Naive B cell (primary cell): Measurements from ENCODE around the gene ANKH. TPM values are rescaled to one million over a fixed set of nuclear protein-coding genes. Genes with fewer than 3 reads are reported as not detected.

Source experiments
- ATAC-seq, 2 donors: fragments of 150-1000 bp; cut with Tn5 transposase; 2 replicates each; pipeline ENCODE4 v1.10.0; 2021; ENCODE audit warnings: low read depth in 2 of 2, mild to moderate bottlenecking in 2 of 2, moderate library complexity in 2 of 2
- DNase-seq: peaks from one replicate; pipeline ENCODE4 v3.0.0; 2022
- H3K27ac Mint-ChIP-seq, 6 donors: one replicate each; pipeline ENCODE4 v1.8.0; 2020 to 2022; ENCODE audit warnings: mild to moderate bottlenecking in 6 of 6, mixed read lengths in 6 of 6, moderate library complexity in 5 of 6, inconsistent platforms in 2 of 6
- H3K27me3 Mint-ChIP-seq, 3 donors: one replicate each; pipeline ENCODE4 v1.8.0; 2021 to 2022; ENCODE audit warnings: mixed read lengths in 3 of 3, mild to moderate bottlenecking in 1 of 3
- H3K36me3 Mint-ChIP-seq, 2 donors: one replicate each; pipeline ENCODE4 v1.8.0; 2020 to 2022; ENCODE audit warnings: mixed read lengths in 2 of 2, inconsistent platforms in 1 of 2, mild to moderate bottlenecking in 1 of 2
- H3K4me1 Mint-ChIP-seq, 3 donors: one replicate each; pipeline ENCODE4 v1.8.0; 2020 to 2022; ENCODE audit warnings: mixed read lengths in 3 of 3, inconsistent platforms in 1 of 3, mild to moderate bottlenecking in 1 of 3, moderate library complexity in 1 of 3
- H3K4me3 Mint-ChIP-seq, 8 donors: one replicate each; pipeline ENCODE4 v1.8.0; 2020 to 2022; ENCODE audit warnings: mild to moderate bottlenecking in 8 of 8, mixed read lengths in 8 of 8, moderate library complexity in 8 of 8, inconsistent platforms in 2 of 8
- H3K9me3 Mint-ChIP-seq, 7 donors: one replicate each; pipeline ENCODE4 v1.8.0; 2020 to 2022; ENCODE audit warnings: mixed read lengths in 7 of 7, mild to moderate bottlenecking in 5 of 7, inconsistent platforms in 2 of 7, moderate library complexity in 1 of 7
- polyA plus RNA-seq, 6 donors: library from polyadenylated mRNA; unstranded; fragments of 300-500 nt; fragmentation: Illumina TruSeq; gene quantifications; one replicate each; pipeline ENCODE4 v1.2.3, GENCODE V29; 2021; ENCODE audit warnings: low read depth in 6 of 6

ANKH gene
- polyA plus RNA-seq, 6 donors from 2014 or later, result 7.4 to 14.7 (median 11.8) TPM

DNA sequence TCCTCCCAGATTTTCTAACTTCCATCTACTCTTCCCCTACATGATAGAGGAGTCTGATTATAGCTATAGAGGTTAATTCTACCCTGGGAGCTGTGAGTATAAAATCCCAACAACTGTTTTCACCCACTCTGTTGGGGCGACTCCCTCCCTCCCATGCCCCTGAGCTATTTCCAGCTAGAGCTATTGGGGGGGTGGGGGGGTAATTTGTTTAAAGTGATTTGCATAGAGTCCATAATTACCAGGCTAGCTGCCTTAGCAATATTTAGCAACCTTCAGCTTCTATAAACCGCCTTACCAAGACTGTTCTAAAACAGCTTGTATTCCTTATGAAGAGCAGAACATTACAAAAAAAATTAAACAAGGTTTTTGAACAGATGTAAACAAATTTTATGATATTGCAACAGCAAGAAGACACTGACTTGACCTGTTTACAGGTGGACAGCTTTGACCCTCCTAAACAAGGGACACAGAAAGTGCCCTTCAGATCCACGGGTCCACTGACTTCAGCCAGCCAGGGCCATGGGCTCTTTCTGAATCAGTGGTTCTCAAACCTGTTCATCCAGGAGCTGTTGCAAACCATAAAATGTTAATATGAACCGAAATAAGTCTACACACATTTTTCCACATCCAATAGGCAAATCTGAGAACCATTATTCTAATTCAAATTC, 108.9 kb downstream of the ANKH start:
- Mint-ChIP-seq H3K9me3 (no peaks in the 10 kb centered on the region), H3K4me1 (peaks cover 14 to 24% (median 19%) of the 10 kb centered on the region in 3 donors), H3K36me3 (peaks cover 9 to 15% of the 10 kb centered on the region in 2 donors), H3K4me3 (peak overlapping the region in 2 of 8 donors; percentile 18 to 72), H3K27ac (peak overlapping the region in 1 of 6 donors; percentile 43), H3K27me3 (no peaks in the 10 kb centered on the region)
- DNase-seq (no peak), ATAC-seq (peak; percentile 21 to 37)

DNA sequence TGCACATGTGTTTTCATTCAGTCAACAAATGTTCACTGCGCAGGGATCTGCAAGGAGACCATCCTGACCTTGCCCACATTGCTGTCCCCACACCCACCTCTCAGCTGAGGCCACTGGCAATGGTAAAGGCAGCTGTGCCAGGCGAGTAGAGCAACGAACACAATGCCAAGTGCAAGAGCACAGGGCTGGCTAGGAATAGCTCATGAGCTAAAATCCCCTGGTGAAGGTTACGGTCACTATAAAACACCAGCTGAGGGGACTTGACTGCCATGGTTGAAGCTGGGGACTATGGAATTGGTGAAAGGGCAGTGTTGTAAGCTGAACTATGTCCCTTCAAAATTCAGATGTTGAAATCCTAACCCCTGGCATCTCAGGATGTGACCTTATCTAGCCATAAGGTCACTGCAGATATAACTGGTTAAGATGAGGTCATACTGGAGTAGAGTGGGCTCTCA, 111.0 kb downstream of the ANKH start:
- ATAC-seq, result no peak
- Mint-ChIP-seq H3K4me1 (peaks cover 14 to 23% (median 19%) of the 10 kb centered on the region in 3 donors), H3K4me3 (peak overlapping the region in 1 of 8 donors; percentile 8), H3K27me3 (no peaks in the 10 kb centered on the region), H3K9me3 (no peaks in the 10 kb centered on the region), H3K27ac (peak overlapping the region in 1 of 6 donors; percentile 81), H3K36me3 (peaks cover 0 to 13% of the 10 kb centered on the region in 2 donors)
- DNase-seq, result no peak

DNA sequence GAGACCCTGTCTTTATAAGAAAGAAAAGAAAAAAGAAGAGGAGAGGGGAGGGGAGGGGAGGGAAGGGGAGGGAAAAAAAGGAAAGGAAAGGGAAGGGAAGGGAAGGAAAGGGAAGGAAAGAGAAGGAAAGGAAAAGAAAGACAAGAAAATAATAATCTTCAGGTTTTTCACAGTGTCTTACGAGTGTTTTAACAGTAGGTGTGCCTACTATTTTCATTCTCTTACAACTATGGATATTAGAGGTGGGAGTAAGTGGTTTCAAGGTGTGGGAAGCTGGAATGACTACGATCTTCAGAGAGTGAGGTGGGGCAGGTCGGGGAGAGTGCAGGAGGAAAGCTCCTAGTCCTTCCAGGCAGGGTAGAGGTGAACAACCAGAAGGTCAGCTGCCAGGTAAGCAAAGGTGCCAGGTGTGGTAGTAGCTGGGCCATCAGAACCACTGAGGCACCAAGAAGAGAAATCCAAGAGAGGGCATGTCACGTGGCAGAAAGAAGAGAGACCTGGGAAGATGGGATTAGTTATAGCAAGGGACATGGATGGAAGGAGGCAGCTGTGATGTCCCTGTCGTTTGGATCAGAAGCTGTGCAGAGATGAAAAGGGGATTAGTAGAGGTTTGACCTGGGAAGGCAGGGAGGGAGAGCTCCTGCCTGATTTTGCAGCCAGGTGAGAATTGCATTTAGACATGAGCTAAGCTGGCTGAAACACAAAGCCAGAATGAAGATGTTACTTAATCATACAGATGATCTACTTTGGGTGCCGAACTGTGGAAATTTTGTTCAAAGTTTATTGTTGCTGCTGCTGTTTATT, 111.6 kb downstream of the ANKH start:
- peaks cover 0 to 6% of the 10 kb centered on the region in 2 donors for H3K36me3 Mint-ChIP-seq
- ATAC-seq (no peak), DNase-seq (no peak)
- no peak overlapping the region for H3K4me3 Mint-ChIP-seq
- peaks cover 14 to 19% (median 19%) of the 10 kb centered on the region in 3 donors for H3K4me1 Mint-ChIP-seq
- H3K27ac Mint-ChIP-seq, result no peak overlapping the region
- H3K9me3 Mint-ChIP-seq, result no peaks in the 10 kb centered on the region
- no peaks in the 10 kb centered on the region for H3K27me3 Mint-ChIP-seq

DNA sequence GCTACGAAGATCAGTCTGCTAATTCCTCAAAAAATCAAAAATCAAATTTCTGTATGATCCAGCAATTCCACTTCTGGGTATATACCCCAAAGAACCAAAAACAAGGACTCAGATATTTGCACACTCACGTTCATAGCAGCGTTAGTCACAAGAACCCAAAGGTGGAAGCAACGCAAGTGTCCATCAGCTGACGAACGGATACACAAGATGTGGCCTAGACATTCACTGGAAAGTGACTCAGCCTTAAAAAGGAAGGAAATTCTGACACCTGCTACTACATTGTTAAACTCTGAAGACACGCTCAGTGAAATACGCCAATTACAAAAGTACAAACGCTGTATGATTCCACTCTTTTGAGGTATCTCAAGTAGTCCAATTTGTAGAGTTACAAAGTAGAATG, 113.7 kb downstream of the ANKH start:
- ATAC-seq, result no peak

DNA sequence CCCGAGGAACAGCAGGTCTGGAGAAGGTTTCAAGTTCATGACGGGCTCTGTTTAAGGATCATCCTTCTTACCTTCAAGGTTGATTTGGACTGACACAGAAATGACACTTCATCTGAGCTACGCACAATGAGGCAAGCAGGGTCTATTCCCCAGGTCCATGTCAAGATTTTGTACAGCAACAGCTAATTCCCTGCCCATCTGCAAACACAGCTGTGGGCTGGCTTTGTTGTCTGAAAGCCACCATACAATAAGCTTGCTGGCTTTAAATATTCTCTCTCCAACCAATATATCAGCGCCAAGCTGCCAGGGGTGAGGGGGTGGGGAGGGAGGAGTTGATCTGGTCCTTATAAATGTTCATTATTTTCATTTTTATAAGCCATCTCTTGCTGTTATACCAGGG, 115.1 kb downstream of the ANKH start:
- H3K36me3 Mint-ChIP-seq, result peaks cover 13 to 17% of the 10 kb centered on the region in 2 donors
- H3K4me1 Mint-ChIP-seq, result peaks cover 5 to 17% (median 8%) of the 10 kb centered on the region in 3 donors
- ATAC-seq (no peak), DNase-seq (no peak)
- no peak overlapping the region for H3K4me3 Mint-ChIP-seq
- H3K9me3 Mint-ChIP-seq, result no peaks in the 10 kb centered on the region
- no peaks in the 10 kb centered on the region for H3K27me3 Mint-ChIP-seq
- peak overlapping the region in 3 of 6 donors; percentile 21 to 35 (median 23) for H3K27ac Mint-ChIP-seq

More for the DNA sequence above, 113.7 kb downstream of the ANKH start:
- DNase-seq, result no peak
- H3K27me3 Mint-ChIP-seq, result no peaks in the 10 kb centered on the region
- H3K4me3 Mint-ChIP-seq, result no peak overlapping the region
- H3K27ac Mint-ChIP-seq, result no peak overlapping the region
- peaks cover 6 to 12% of the 10 kb centered on the region in 2 donors for H3K36me3 Mint-ChIP-seq
- peaks cover 7 to 18% (median 13%) of the 10 kb centered on the region in 3 donors for H3K4me1 Mint-ChIP-seq
- no peaks in the 10 kb centered on the region for H3K9me3 Mint-ChIP-seq

DNA sequence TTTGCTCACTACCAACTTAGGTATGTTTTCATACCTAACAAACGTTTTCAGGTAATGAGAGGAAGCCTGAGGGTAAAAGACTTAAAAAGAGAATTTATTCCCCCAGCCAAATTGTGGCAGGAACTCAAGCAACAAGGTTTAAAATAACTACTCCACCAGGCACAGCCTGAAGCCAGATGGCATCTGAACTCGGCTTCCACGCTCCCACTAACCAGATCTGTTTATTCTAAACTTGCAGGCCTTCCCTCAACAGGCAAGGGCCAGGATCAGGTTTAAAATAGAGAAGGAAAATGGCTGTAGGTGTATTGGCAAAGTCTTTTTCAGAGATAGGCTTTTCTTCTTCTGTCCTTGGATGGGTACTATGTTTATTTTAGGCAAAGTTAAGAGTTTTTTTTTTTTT, 117.6 kb downstream of the ANKH start:
- ATAC-seq (no peak), DNase-seq (no peak)
- no peaks in the 10 kb centered on the region for H3K27me3 Mint-ChIP-seq
- H3K36me3 Mint-ChIP-seq, result peaks cover 24 to 36% of the 10 kb centered on the region in 2 donors
- no peak overlapping the region for H3K4me3 Mint-ChIP-seq
- H3K4me1 Mint-ChIP-seq, result peaks cover 7 to 9% (median 8%) of the 10 kb centered on the region in 3 donors
- peaks cover 0 to 2% (median 0%) of the 10 kb centered on the region in 7 donors for H3K9me3 Mint-ChIP-seq
- H3K27ac Mint-ChIP-seq, result no peak overlapping the region

DNA sequence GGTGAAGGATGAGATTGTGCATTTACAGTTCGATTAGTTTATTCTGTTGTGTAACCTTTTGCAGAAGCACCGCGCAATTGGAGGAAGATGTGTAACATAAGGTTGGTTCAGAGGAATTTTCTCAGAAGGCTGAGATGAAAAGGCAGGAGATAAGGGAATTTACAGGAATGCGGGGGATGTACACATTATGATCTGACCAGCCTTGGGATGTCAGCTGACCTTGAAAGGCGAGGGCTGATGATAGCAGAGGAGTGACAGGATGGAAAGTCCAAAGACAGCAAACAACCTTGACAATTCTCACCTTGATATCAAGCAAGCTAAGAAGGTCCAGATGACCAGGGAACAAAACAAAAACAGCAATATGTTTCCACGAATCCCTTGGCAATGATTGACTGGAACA, 118.3 kb downstream of the ANKH start:
- H3K9me3 Mint-ChIP-seq, result peaks cover 0 to 2% (median 0%) of the 10 kb centered on the region in 7 donors
- no peak overlapping the region for H3K27ac Mint-ChIP-seq
- H3K4me1 Mint-ChIP-seq, result peaks cover 7 to 10% (median 9%) of the 10 kb centered on the region in 3 donors
- no peaks in the 10 kb centered on the region for H3K27me3 Mint-ChIP-seq
- no peak overlapping the region for H3K4me3 Mint-ChIP-seq
- no peak for DNase-seq
- peaks cover 24 to 35% of the 10 kb centered on the region in 2 donors for H3K36me3 Mint-ChIP-seq
- ATAC-seq, result no peak

DNA sequence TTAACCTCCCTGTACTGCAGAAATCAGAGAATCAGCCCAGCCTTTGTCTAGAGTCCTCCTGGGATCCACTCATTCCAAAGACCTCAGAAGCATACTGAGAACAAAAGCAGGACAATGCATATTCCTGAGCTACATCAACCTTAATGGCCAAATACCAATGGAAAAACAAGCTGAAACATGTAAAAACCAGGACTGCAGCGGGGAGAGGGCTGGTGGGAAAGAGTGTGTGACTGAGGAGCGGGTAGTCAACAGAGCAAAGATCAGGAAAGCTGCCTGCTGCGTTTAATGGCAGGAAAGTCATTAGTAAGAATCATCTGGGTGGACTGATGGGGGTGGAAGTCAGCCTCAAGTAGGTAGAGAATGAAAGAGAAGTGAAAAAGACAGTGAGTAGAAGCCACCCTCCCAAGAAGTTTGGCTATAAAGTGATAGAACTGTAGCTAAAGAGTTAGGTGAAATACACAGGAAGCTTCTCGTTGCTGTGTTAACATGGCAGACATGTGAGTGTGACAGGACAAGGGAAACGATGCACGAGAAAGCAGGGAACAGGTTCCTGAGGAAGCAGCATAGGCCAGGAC, 119.0 kb downstream of the ANKH start:
- Mint-ChIP-seq H3K27ac (peak overlapping the region in 2 of 6 donors; percentile 1 to 3), H3K36me3 (peaks cover 24 to 31% of the 10 kb centered on the region in 2 donors)
- no peak for DNase-seq

DNA sequence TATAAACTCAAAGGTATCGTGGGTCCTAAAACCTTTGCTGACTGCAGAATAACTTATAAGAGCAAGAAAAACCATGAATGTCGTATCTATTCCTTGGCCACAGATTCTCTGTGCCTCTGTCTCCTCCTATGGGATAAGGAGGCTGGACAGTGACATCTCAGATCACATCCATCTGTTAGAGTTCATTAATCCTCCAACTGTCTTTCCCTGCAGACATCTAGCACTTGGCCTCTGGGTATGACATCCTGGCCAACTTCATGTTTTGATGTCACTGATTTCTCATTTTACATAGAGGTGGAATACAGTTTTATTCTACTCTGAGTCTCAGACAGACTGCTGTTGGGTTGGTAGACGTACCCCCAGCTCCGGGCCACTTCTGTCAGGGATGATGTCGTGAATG, 120.9 kb downstream of the ANKH start:
- H3K9me3 Mint-ChIP-seq, result peaks cover 0 to 2% (median 0%) of the 10 kb centered on the region in 7 donors
- peaks cover 24 to 35% of the 10 kb centered on the region in 2 donors for H3K36me3 Mint-ChIP-seq
- no peak for DNase-seq
- no peak for ATAC-seq
- no peaks in the 10 kb centered on the region for H3K27me3 Mint-ChIP-seq
- no peak overlapping the region for H3K4me3 Mint-ChIP-seq
- peaks cover 11 to 17% (median 14%) of the 10 kb centered on the region in 3 donors for H3K4me1 Mint-ChIP-seq
- H3K27ac Mint-ChIP-seq, result no peak overlapping the region

More for the DNA sequence above, 119.0 kb downstream of the ANKH start:
- no peak for ATAC-seq
- peaks cover 0 to 2% (median 0%) of the 10 kb centered on the region in 7 donors for H3K9me3 Mint-ChIP-seq
- peak overlapping the region in 1 of 8 donors; percentile 17 for H3K4me3 Mint-ChIP-seq
- H3K27me3 Mint-ChIP-seq, result no peaks in the 10 kb centered on the region
- H3K4me1 Mint-ChIP-seq, result peaks cover 7 to 10% (median 9%) of the 10 kb centered on the region in 3 donors

DNA sequence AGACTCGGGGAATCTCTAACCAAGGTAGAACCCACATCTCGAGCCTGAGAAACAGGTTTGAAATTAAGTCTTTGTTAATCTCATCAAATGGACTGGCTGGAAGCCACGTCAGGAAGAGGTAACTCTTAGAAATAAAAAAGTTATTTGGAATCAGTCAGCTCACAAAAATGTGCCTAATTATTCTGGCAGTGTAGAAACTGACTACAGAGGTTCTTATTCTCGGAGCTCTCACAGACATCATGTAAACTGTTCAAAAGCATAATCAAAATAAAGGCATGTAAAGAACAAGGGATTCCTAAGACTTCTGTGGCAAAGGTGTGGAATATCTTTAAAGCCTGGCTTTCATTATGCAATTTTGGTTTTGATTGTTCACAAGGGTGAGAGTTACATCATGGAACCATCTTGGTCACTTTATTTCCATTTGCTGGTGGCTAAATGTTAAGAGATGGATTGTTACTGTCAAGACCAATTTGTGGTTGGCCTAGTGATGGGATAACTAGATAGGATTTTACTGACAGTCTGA, 121.9 kb downstream of the ANKH start:
- DNase-seq, result no peak
- no peak overlapping the region for H3K27ac Mint-ChIP-seq

DNA sequence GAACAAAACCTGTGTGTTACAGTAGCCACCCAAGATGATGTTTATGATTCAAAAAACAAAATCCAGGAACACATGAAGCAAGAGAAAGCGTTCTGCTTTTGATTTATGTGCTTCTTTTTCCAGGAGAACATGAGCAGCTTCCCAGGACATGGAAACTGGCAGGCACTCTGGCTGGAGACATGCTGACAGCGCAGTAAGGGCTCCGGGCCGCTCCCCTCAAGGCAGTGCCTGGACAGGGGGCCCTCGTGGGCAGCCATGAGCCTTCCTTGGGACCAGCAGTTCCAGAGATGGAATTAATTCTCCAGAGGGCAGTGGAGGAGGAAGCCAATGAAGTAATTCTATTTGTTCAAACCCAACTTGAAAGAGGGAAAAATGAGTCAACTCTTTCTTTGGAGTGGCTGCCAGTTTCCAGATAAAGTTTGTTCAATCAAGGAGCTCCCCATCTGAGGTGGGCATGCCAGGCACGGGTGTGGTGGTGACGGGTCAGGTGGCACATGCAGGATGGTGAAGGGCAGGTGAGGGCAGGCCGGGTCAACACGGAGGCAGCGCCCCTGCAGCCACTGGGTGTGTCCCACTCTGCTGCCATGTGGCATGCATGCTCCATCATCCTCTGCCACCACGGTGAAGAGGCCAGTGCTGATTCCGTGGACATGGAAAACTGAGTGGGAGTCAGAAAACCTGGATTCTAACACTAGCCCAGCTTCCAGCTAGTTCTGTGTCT, 123.2 kb downstream of the ANKH start:
- DNase-seq (no peak), ATAC-seq (no peak)
- no peak overlapping the region for H3K27ac Mint-ChIP-seq
- peaks cover 28 to 36% of the 10 kb centered on the region in 2 donors for H3K36me3 Mint-ChIP-seq
- H3K9me3 Mint-ChIP-seq, result peaks cover 0 to 2% (median 0%) of the 10 kb centered on the region in 7 donors
- H3K4me3 Mint-ChIP-seq, result no peak overlapping the region
- no peaks in the 10 kb centered on the region for H3K27me3 Mint-ChIP-seq
- peaks cover 27 to 33% (median 29%) of the 10 kb centered on the region in 3 donors for H3K4me1 Mint-ChIP-seq

More for the DNA sequence above, 121.9 kb downstream of the ANKH start:
- peaks cover 24 to 37% of the 10 kb centered on the region in 2 donors for H3K36me3 Mint-ChIP-seq
- H3K4me3 Mint-ChIP-seq, result no peak overlapping the region
- no peaks in the 10 kb centered on the region for H3K27me3 Mint-ChIP-seq
- H3K4me1 Mint-ChIP-seq, result peaks cover 21 to 28% (median 22%) of the 10 kb centered on the region in 3 donors
- no peak for ATAC-seq
- peaks cover 0 to 2% (median 0%) of the 10 kb centered on the region in 7 donors for H3K9me3 Mint-ChIP-seq

DNA sequence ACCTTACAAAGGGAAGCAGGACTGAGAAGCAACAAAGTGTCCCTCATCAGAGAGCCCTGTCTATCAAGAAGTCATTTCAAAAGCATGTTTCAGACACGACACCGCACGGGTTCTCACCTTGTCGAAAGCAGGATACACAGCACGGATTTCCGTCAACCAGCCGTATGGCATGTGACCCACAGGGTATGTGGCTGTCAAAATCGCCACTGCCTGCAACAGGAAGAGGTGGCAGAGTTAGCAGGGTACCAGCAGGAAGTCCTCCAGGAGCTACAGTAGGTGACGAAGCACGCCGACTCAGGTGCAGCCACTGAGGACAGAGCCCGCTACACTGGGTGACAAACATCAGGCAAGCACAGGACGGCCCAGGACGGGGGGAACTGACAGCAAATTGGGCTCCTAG, 125.8 kb downstream of the ANKH start:
- Mint-ChIP-seq H3K4me3 (peak overlapping the region in 5 of 8 donors; percentile 42 to 74 (median 63)), H3K9me3 (no peaks in the 10 kb centered on the region), H3K27ac (peak overlapping the region; percentile 41 to 86 (median 82)), H3K4me1 (peaks cover 18 to 28% (median 22%) of the 10 kb centered on the region in 3 donors), H3K27me3 (no peaks in the 10 kb centered on the region), H3K36me3 (peaks cover 30 to 32% of the 10 kb centered on the region in 2 donors)
- ATAC-seq (peak; percentile 37 to 41), DNase-seq (peak; percentile 14)
